ENCODE data around the gene ZNF823.

DNA sequence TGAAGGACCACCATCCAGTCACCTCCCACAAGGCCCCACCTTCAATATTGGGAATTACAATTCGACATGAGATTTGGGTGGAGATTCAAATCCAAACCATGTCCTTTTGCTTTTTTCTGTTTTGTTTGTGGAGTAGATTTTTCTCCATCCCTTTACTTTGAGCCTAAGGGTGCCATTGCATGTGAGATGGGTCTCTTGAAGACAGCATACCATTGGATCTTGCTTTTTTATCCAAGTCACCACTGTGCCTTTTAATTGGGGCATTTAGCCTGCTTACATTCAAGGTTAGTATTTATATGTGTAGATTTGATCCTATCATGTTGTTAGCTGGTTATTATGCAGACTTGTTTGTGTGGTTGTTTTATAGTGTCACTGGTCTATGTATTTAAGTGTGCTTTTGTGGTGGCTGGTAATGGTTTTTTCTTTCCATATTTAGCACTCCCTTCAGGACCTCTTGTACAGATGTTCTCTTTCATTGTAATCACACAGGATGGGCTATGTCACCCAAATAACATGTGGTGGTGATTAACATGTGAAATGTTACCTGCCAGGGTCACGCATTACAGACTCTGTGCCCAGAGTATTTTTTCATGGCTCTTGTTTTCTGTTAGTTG lies 58.0 kb downstream of the ZNF823 start:
- TF ChIP-seq, protein P1, sequence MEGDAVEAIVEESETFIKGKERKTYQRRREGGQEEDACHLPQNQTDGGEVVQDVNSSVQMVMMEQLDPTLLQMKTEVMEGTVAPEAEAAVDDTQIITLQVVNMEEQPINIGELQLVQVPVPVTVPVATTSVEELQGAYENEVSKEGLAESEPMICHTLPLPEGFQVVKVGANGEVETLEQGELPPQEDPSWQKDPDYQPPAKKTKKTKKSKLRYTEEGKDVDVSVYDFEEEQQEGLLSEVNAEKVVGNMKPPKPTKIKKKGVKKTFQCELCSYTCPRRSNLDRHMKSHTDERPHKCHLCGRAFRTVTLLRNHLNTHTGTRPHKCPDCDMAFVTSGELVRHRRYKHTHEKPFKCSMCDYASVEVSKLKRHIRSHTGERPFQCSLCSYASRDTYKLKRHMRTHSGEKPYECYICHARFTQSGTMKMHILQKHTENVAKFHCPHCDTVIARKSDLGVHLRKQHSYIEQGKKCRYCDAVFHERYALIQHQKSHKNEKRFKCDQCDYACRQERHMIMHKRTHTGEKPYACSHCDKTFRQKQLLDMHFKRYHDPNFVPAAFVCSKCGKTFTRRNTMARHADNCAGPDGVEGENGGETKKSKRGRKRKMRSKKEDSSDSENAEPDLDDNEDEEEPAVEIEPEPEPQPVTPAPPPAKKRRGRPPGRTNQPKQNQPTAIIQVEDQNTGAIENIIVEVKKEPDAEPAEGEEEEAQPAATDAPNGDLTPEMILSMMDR (conservative IDR thresholded peaks at IDR 0.05 in 1 of 2, IDR thresholded peaks at IDR 0.05 in 1 of 2; ENCODE audit: extremely low read depth in 1 of 2, insufficient read depth in 1 of 2, low read depth in 1 of 2, low read length in 2 of 2) = no peak
- TF ChIP-seq EZH2 (IDR thresholded peaks at IDR 0.05; ENCODE audit: borderline replicate concordance, low read length) = no peak

Data from mammary epithelial cell (primary cell).